ENCODE results near the gene PAK4.

Gene PAK4

DNA sequence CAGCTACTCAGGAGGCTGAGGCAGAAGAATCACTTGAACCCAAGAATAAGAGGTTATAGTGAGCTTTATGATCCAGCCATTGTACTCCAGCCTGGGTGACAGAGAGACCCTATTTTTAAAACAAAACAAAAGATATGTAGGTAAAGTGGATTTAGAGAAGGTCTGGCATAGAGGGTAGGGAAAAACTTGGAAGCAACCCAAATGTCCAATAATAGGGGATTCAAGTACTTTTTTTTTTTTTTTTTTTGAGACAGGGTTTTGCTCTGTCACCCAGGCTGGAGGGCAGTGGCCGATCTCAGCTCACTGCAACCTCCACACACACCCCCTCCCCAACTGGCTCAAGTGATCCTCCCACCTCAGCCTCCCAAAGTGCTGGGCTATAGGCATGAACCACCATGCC, 5.8 kb upstream of the PAK4 start:
- H3K27me3 ChIP-seq (replicated peaks in 2 of 5; ENCODE audit: control insufficient read depth in 4 of 5, insufficient read depth in 5 of 5, low read length in 4 of 5), result no peaks in the 10 kb centered on the region
- POLR2A ChIA-PET, result no interaction called here
- H3K36me3 ChIP-seq (ENCODE audit: control insufficient read depth in 4 of 4, insufficient read depth in 4 of 4, low read length in 3 of 4), result no peaks in the 10 kb centered on the region
- H3K4me3 ChIP-seq (ENCODE audit: control insufficient read depth in 1 of 7, extremely low read depth in 1 of 7, insufficient read depth in 4 of 7, low read depth in 2 of 7, low read length in 6 of 7), result no peak overlapping the region
- no peak for DNase-seq
- H3K4me1 ChIP-seq (ENCODE audit: control extremely low read depth in 1 of 4, control insufficient read depth in 4 of 4, insufficient read depth in 4 of 4, low read length in 3 of 4), result peaks cover 0 to 3% (median 0%) of the 10 kb centered on the region in 4 experiments
- H3K27ac ChIP-seq (ENCODE audit: insufficient read depth in 1 of 2, low read depth in 1 of 2, low read length in 2 of 2, poor library complexity in 1 of 2, severe bottlenecking in 2 of 2), result no peak overlapping the region
- CTCF ChIA-PET, result interaction anchor here (0.8 to 5.0 kb wide), 3 partner anchors 25 to 207 kb away, joined by 3 to 33 read pairs (median 5); no protein-coding TSS in a partner anchor
- no CpG with 5 or more reads among the region's 1 CpG for WGBS (ENCODE audit: insufficient coverage)
- no peaks in the 10 kb centered on the region for H3K9me3 ChIP-seq (ENCODE audit: control extremely low read depth in 1 of 5, control insufficient read depth in 4 of 5, insufficient read depth in 2 of 5, low read depth in 1 of 5, low read length in 4 of 5)

DNA sequence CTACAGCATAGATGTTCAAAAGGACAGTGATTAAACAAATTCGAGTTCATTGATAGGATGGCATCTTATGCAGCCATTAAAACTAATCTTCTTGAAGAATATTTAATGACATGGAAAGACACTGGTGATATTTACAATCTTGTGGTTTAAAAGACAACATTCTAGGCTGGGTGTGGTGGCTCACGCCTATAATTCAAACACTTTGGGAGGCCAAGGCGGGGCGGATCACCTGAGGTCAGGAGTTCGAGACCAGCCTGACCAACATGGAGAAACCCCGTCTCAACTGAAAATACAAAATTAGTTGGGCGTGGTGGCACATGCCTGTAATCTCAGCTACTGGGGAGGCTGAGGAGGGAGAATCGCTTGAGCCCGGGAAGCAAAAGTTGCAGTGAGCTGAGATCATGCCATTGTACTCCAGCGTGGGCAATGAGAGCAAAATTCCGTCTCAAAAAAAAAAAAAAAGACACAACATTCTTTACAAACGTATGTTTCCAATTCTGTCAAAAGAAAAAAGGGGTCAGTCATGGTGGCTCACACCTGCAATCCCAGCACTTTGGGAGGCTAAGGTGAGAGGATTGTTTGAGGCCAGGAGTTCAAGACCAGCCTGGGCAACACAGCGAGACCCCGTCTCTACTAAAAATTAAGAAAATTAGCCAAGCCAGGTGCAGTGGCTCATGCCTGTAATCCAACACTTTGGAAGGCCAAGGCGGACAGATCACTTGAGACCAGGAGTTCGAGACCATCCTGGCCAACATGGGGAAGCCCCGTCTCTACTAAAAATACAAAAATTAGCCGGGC, 2.5 kb upstream of the PAK4 start:
- no peak for DNase-seq
- ChIA-PET POLR2A (no interaction called here), CTCF (interaction anchor here (0.6 to 5.0 kb wide), 6 partner anchors 13 to 204 kb away, joined by 3 to 33 read pairs (median 8); no protein-coding TSS in a partner anchor)
- Histone ChIP-seq H3K36me3 (ENCODE audit: control insufficient read depth in 4 of 4, insufficient read depth in 4 of 4, low read length in 3 of 4) (no peaks in the 10 kb centered on the region), H3K4me1 (ENCODE audit: control extremely low read depth in 1 of 4, control insufficient read depth in 4 of 4, insufficient read depth in 4 of 4, low read length in 3 of 4) (peaks cover 4 to 21% (median 13%) of the 10 kb centered on the region in 4 experiments), H3K27me3 (replicated peaks in 2 of 5; ENCODE audit: control insufficient read depth in 4 of 5, insufficient read depth in 5 of 5, low read length in 4 of 5) (no peaks in the 10 kb centered on the region), H3K27ac (ENCODE audit: insufficient read depth in 1 of 2, low read depth in 1 of 2, low read length in 2 of 2, poor library complexity in 1 of 2, severe bottlenecking in 2 of 2) (no peak overlapping the region), H3K9me3 (ENCODE audit: control extremely low read depth in 1 of 5, control insufficient read depth in 4 of 5, insufficient read depth in 2 of 5, low read depth in 1 of 5, low read length in 4 of 5) (no peaks in the 10 kb centered on the region), H3K4me3 (ENCODE audit: control insufficient read depth in 1 of 7, extremely low read depth in 1 of 7, insufficient read depth in 4 of 7, low read depth in 2 of 7, low read length in 6 of 7) (no peak overlapping the region)
- 98% methylated on average over 13 of the region's 18 CpGs for WGBS (ENCODE audit: insufficient coverage)

DNA sequence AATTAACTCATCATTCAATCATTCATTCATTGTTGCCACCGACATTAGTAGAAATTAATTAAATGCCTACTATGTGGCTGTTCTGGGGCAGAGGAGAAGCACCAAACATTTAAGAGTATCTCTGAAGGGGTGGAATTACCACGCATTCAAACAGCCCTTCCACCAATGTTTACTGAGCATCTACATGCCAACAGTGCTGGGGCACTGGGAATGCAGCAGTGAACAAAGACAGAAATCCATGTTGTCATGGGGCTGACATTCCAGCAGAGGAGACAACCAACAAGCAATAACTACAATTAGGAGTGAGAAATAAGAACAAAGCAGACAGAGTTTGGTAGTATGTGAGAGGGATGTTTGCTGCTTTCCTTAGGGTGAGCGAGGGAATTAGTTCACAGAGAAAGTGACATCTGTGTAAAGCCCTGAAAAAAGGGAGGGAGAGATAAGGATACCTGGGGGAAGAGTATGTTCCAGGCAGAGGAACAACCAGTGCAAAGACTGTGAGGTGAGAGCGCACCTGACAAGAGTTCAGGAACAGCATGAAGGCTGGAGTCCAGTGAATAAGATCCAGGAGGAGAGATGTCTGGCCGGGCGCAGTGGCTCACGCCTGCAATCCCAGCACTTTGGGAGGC, 1.3 kb upstream of the PAK4 start:
- Histone ChIP-seq H3K27me3 (replicated peaks in 2 of 5; ENCODE audit: control insufficient read depth in 4 of 5, insufficient read depth in 5 of 5, low read length in 4 of 5) (no peaks in the 10 kb centered on the region), H3K36me3 (ENCODE audit: control insufficient read depth in 4 of 4, insufficient read depth in 4 of 4, low read length in 3 of 4) (no peaks in the 10 kb centered on the region), H3K4me1 (ENCODE audit: control extremely low read depth in 1 of 4, control insufficient read depth in 4 of 4, insufficient read depth in 4 of 4, low read length in 3 of 4) (peaks cover 4 to 21% (median 13%) of the 10 kb centered on the region in 4 experiments), H3K4me3 (ENCODE audit: control insufficient read depth in 1 of 7, extremely low read depth in 1 of 7, insufficient read depth in 4 of 7, low read depth in 2 of 7, low read length in 6 of 7) (no peak overlapping the region), H3K27ac (ENCODE audit: insufficient read depth in 1 of 2, low read depth in 1 of 2, low read length in 2 of 2, poor library complexity in 1 of 2, severe bottlenecking in 2 of 2) (no peak overlapping the region), H3K9me3 (ENCODE audit: control extremely low read depth in 1 of 5, control insufficient read depth in 4 of 5, insufficient read depth in 2 of 5, low read depth in 1 of 5, low read length in 4 of 5) (no peaks in the 10 kb centered on the region)
- ChIA-PET POLR2A (no interaction called here), CTCF (interaction anchor here (1.3 kb wide), 1 partner anchor 22 kb away, joined by 5 read pairs; no protein-coding TSS in a partner anchor)
- 100% methylated on average over 5 of the region's 7 CpGs for WGBS (ENCODE audit: insufficient coverage)
- no peak for DNase-seq

DNA sequence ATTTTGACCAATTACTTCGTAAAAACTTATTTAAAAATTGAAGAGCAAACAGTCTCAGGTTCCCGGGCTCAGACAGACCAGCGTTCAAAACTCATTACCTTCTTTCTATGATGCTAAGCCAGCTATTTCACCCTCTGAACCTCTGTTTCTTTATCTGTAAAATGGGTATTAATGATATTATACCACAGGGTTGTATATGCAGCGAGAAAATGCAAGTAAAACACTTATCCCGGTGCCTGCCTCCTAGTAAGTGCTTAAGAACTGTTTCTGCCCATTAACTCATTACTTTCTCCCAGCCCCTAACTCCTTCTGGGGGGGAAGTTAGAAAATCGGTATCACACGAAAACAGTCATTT, 410 bp upstream of the PAK4 start:
- peak overlapping the region in 6 of 7 experiments; percentile 65 to 87 (median 79) for H3K4me3 ChIP-seq (ENCODE audit: control insufficient read depth in 1 of 7, extremely low read depth in 1 of 7, insufficient read depth in 4 of 7, low read depth in 2 of 7, low read length in 6 of 7)
- peak overlapping the region in 1 of 2 experiments; percentile 83 for H3K27ac ChIP-seq (ENCODE audit: insufficient read depth in 1 of 2, low read depth in 1 of 2, low read length in 2 of 2, poor library complexity in 1 of 2, severe bottlenecking in 2 of 2)
- ChIA-PET POLR2A (no interaction called here), CTCF (interaction anchor here (1.3 kb wide), 1 partner anchor 21 kb away, joined by 5 read pairs; no protein-coding TSS in a partner anchor)
- H3K36me3 ChIP-seq (ENCODE audit: control insufficient read depth in 4 of 4, insufficient read depth in 4 of 4, low read length in 3 of 4), result no peaks in the 10 kb centered on the region
- peaks cover 4 to 25% (median 14%) of the 10 kb centered on the region in 4 experiments for H3K4me1 ChIP-seq (ENCODE audit: control extremely low read depth in 1 of 4, control insufficient read depth in 4 of 4, insufficient read depth in 4 of 4, low read length in 3 of 4)
- WGBS (ENCODE audit: insufficient coverage), result 0% methylated on average over 1 of the region's 7 CpGs
- H3K9me3 ChIP-seq (ENCODE audit: control extremely low read depth in 1 of 5, control insufficient read depth in 4 of 5, insufficient read depth in 2 of 5, low read depth in 1 of 5, low read length in 4 of 5), result no peaks in the 10 kb centered on the region
- no peaks in the 10 kb centered on the region for H3K27me3 ChIP-seq (replicated peaks in 2 of 5; ENCODE audit: control insufficient read depth in 4 of 5, insufficient read depth in 5 of 5, low read length in 4 of 5)
- DNase-seq, result no peak

DNA sequence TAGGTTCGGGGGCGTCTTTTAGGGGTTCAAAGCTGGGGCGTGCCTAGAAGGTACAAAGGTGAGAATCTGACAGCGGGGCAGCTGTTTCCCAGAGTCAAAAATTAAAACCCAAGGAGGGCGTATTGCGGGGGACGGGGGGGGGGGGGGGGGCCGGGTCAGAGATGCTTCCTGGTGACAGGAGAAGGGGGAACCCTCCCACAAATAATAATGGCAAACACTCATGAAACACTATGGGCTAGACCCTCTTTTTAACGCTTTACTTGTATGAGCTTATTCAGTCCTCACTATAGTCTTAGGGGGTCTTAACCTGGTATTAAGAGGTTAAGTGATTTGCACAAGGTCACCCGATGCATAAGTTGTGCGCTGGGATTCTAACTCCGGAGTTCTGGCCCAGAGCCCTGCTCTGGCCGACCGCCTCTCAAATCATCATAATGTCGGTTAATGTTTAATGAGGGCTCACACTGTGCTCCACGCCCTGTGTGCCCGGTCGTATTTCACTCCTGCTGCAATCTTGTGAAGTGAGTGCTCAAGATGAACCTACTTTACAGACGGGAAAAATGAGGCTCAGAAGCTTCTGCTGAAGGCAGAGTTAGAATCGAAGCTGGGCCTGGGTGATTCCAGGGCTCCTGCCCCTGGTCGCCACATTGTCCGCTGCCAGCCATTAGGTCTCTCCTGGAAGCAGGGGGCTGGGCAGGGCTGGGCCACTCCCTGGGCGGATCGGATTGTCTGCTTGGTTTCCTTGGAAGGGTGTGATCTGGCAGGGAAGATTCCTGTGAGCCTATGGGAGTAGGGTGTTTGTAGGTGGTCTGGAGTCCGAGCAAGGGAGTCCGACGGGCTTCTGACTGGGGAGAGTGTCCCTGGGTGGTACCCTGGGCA, 964 bp downstream of the PAK4 start:
- peaks cover 4 to 38% (median 25%) of the 10 kb centered on the region in 4 experiments for H3K4me1 ChIP-seq (ENCODE audit: control extremely low read depth in 1 of 4, control insufficient read depth in 4 of 4, insufficient read depth in 4 of 4, low read length in 3 of 4)
- ChIA-PET CTCF (interaction anchor here (1.0 to 1.3 kb wide), 3 partner anchors 24 to 202 kb away, joined by 3 to 4 read pairs (median 3); no protein-coding TSS in a partner anchor), POLR2A (interaction anchor here (0.8 to 1.1 kb wide), 2 partner anchors 212 to 240 kb away, joined by 3 to 5 read pairs; no protein-coding TSS in a partner anchor)
- H3K27me3 ChIP-seq (replicated peaks in 2 of 5; ENCODE audit: control insufficient read depth in 4 of 5, insufficient read depth in 5 of 5, low read length in 4 of 5), result no peaks in the 10 kb centered on the region
- H3K9me3 ChIP-seq (ENCODE audit: control extremely low read depth in 1 of 5, control insufficient read depth in 4 of 5, insufficient read depth in 2 of 5, low read depth in 1 of 5, low read length in 4 of 5), result no peaks in the 10 kb centered on the region
- WGBS (ENCODE audit: insufficient coverage), result 81% methylated on average over 13 of the region's 27 CpGs
- H3K27ac ChIP-seq (ENCODE audit: insufficient read depth in 1 of 2, low read depth in 1 of 2, low read length in 2 of 2, poor library complexity in 1 of 2, severe bottlenecking in 2 of 2), result peak overlapping the region in 1 of 2 experiments; percentile 83
- DNase-seq, result no peak
- H3K36me3 ChIP-seq (ENCODE audit: control insufficient read depth in 4 of 4, insufficient read depth in 4 of 4, low read length in 3 of 4), result no peaks in the 10 kb centered on the region
- H3K4me3 ChIP-seq (ENCODE audit: control insufficient read depth in 1 of 7, extremely low read depth in 1 of 7, insufficient read depth in 4 of 7, low read depth in 2 of 7, low read length in 6 of 7), result peak overlapping the region in 5 of 7 experiments; percentile 72 to 87 (median 81)

DNA sequence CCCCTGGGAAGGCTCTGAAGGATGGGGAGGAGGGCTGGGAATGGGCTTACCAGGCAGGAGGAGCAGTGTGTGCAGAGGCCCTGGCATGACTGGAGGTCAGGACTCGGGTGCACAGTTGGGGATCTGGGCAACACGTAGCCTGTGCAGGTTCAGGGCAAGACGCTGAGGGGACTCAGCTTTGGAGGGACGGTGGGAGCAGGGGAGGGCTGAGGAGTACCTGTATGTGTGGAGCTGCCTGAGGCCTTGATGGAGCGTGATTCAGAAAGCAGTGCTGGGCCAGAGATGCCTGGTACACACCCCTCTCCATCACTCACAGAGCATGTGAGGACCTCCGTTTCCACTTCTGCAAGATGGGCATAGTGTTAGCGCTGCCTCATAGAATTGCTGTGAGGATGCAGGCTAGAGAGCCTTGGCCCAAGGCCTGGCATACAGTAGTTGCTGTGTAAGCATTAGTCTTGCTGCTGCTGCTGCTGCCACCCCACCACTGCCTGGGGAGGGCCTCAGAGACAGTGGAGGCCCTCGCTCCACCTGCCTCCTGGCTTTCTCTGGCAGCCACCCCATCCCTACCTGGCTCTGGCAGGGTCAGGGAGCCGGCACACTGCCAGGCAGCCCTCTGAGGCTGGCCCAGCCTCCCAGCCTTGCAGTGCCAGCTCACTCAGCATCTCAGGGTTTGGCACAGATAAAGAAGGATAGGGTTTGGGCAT, 2.4 kb downstream of the PAK4 start:
- WGBS (ENCODE audit: insufficient coverage), result 70% methylated on average over 9 of the region's 9 CpGs
- DNase-seq, result no peak
- Histone ChIP-seq H3K9me3 (ENCODE audit: control extremely low read depth in 1 of 5, control insufficient read depth in 4 of 5, insufficient read depth in 2 of 5, low read depth in 1 of 5, low read length in 4 of 5) (no peaks in the 10 kb centered on the region), H3K4me3 (ENCODE audit: control insufficient read depth in 1 of 7, extremely low read depth in 1 of 7, insufficient read depth in 4 of 7, low read depth in 2 of 7, low read length in 6 of 7) (no peak overlapping the region), H3K27ac (ENCODE audit: insufficient read depth in 1 of 2, low read depth in 1 of 2, low read length in 2 of 2, poor library complexity in 1 of 2, severe bottlenecking in 2 of 2) (no peak overlapping the region), H3K36me3 (ENCODE audit: control insufficient read depth in 4 of 4, insufficient read depth in 4 of 4, low read length in 3 of 4) (no peaks in the 10 kb centered on the region), H3K27me3 (replicated peaks in 2 of 5; ENCODE audit: control insufficient read depth in 4 of 5, insufficient read depth in 5 of 5, low read length in 4 of 5) (no peaks in the 10 kb centered on the region), H3K4me1 (ENCODE audit: control extremely low read depth in 1 of 4, control insufficient read depth in 4 of 4, insufficient read depth in 4 of 4, low read length in 3 of 4) (peaks cover 4 to 44% (median 26%) of the 10 kb centered on the region in 4 experiments)
- ChIA-PET CTCF (interaction anchor here (1.1 to 1.5 kb wide), 2 partner anchors 11 to 17 kb away, joined by 3 to 8 read pairs; no protein-coding TSS in a partner anchor), POLR2A (no interaction called here)

Measured in common myeloid progenitor, CD34-positive (primary cell).